NB4 (cell line): ENCODE results near the gene INTS11.

Experiments used
- DNase-seq: peaks from one replicate; pipeline ENCODE4 v3.0.0; 2010; ENCODE audit warnings: low read depth
- H3K4me3 ChIP-seq: one replicate; pipeline ENCODE4 v1.5.1; 2011; ENCODE audit warnings: mild to moderate bottlenecking, low read depth, low read length, moderate library complexity
- CTCF ChIP-seq: IDR thresholded peaks from one replicate; pipeline ENCODE4 v1.5.1; 2012; ENCODE audit warnings: low read depth, low read length
- MAX ChIP-seq: IDR thresholded peaks from 2 replicates; pipeline ENCODE4 v1.6.1; 2011; ENCODE audit warnings: low read depth, low read length
- MYC ChIP-seq: IDR thresholded peaks from 2 replicates; pipeline ENCODE4 v1.6.1; 2011; ENCODE audit warnings: low read depth, low read length
- POLR2A ChIP-seq: IDR thresholded peaks from 2 replicates; pipeline ENCODE4 v1.6.1; 2011; ENCODE audit warnings: mild to moderate bottlenecking; ENCODE audit not compliant: insufficient read length; ENCODE audit errors: extremely low read depth

The INTS11 gene

GRCh38 chr1:1348420-1349255, 24.2 kb upstream of the INTS11 start:
- TF ChIP-seq MYC (peak; percentile 43; the same call in 1 of the 2 replicates), CTCF (no peak), MAX (peak; percentile 41; the same call in 1 of the 2 replicates), POLR2A (no peak)
- H3K4me3 ChIP-seq = peak overlapping the region; percentile 67
- peak; percentile 59 for DNase-seq

GRCh38 chr1:1347663-1348419, 23.4 kb upstream of the INTS11 start:
- DNase-seq = peak; percentile 62
- no peak for TF ChIP-seq CTCF
- no peak for TF ChIP-seq POLR2A
- TF ChIP-seq MAX = no peak
- no peak for TF ChIP-seq MYC
- peak overlapping the region; percentile 67 for H3K4me3 ChIP-seq

GRCh38 chr1:1347026-1347595, 22.7 kb upstream of the INTS11 start:
- peak overlapping the region; percentile 67 for H3K4me3 ChIP-seq
- TF ChIP-seq CTCF = no peak
- no peak for TF ChIP-seq POLR2A
- no peak for TF ChIP-seq MYC
- TF ChIP-seq MAX = no peak
- no peak for DNase-seq

GRCh38 chr1:1346501-1346890, 22.0 kb upstream of the INTS11 start:
- no peak overlapping the region for H3K4me3 ChIP-seq
- DNase-seq = no peak
- no peak for TF ChIP-seq POLR2A
- no peak for TF ChIP-seq MYC
- no peak for TF ChIP-seq MAX
- TF ChIP-seq CTCF = no peak

GRCh38 chr1:1345860-1346500, 21.5 kb upstream of the INTS11 start:
- no peak overlapping the region for H3K4me3 ChIP-seq
- no peak for DNase-seq
- TF ChIP-seq MAX = no peak
- no peak for TF ChIP-seq POLR2A
- no peak for TF ChIP-seq CTCF
- TF ChIP-seq MYC = no peak
